Muscle layer of colon (tissue), 2 donors: Measurements from ENCODE around the gene YARS1.

Experiments
- H3K27ac ChIP-seq: one replicate; pipeline ENCODE4 v1.7.0; 2013; ENCODE audit warnings: low read depth, mild to moderate bottlenecking, low read length, moderate library complexity
- H3K27me3 ChIP-seq, 2 donors: one replicate each; pipeline ENCODE4 v1.7.0; 2013; ENCODE audit warnings: low read length in 2 of 2, mild to moderate bottlenecking in 2 of 2; ENCODE audit not compliant: insufficient read depth in 2 of 2, control insufficient read depth in 1 of 2
- H3K36me3 ChIP-seq: one replicate; pipeline ENCODE4 v1.7.0; 2013; ENCODE audit warnings: mild to moderate bottlenecking, low read length; ENCODE audit not compliant: insufficient read depth
- H3K4me1 ChIP-seq: one replicate; pipeline ENCODE4 v1.7.0; 2013; ENCODE audit warnings: mild to moderate bottlenecking, low read length; ENCODE audit not compliant: insufficient read depth
- H3K4me3 ChIP-seq, 2 donors: one replicate each; pipeline ENCODE4 v1.7.0; 2013; ENCODE audit warnings: low read length in 2 of 2, low read depth in 1 of 2, mild to moderate bottlenecking in 1 of 2, moderate library complexity in 1 of 2
- H3K9ac ChIP-seq: one replicate; pipeline ENCODE4 v1.7.0; 2013; ENCODE audit warnings: low read length
- H3K9me3 ChIP-seq: one replicate; pipeline ENCODE4 v1.7.0; 2013; ENCODE audit warnings: mild to moderate bottlenecking, low read length
- donor health status: abdominal sarcoma.
- donor health status: Adenocarcinoma of cecum.

YARS1 gene

GRCh38 chr1:32855861-32856617, 38.9 kb upstream of the YARS1 start:
- no peak overlapping the region for H3K9ac ChIP-seq
- no peaks in the 10 kb centered on the region for H3K9me3 ChIP-seq
- no peak overlapping the region for H3K4me3 ChIP-seq
- H3K36me3 ChIP-seq, result peaks cover 55% of the 10 kb centered on the region
- H3K27ac ChIP-seq, result no peak overlapping the region
- no peaks in the 10 kb centered on the region for H3K27me3 ChIP-seq
- H3K4me1 ChIP-seq, result no peaks in the 10 kb centered on the region

- H3K9ac ChIP-seq, result no peak overlapping the region
- no peaks in the 10 kb centered on the region for H3K9me3 ChIP-seq
- peaks cover 9% of the 10 kb centered on the region for H3K36me3 ChIP-seq
- no peaks in the 10 kb centered on the region for H3K4me1 ChIP-seq
- no peak overlapping the region for H3K27ac ChIP-seq
- H3K27me3 ChIP-seq, result no peaks in the 10 kb centered on the region
- H3K4me3 ChIP-seq, result no peak overlapping the region
These were observed 31.4 kb upstream of the YARS1 start for GRCh38 chr1:32848354-32849063.

- H3K9me3 ChIP-seq, result no peaks in the 10 kb centered on the region
- H3K9ac ChIP-seq, result no peak overlapping the region
- H3K4me1 ChIP-seq, result no peaks in the 10 kb centered on the region
- H3K27me3 ChIP-seq, result no peaks in the 10 kb centered on the region
- H3K4me3 ChIP-seq, result no peak overlapping the region
- no peak overlapping the region for H3K27ac ChIP-seq
- H3K36me3 ChIP-seq, result peaks cover 53% of the 10 kb centered on the region
These were observed 14.7 kb upstream of the YARS1 start for GRCh38 chr1:32831878-32832277.

- no peak overlapping the region for H3K4me3 ChIP-seq
- no peaks in the 10 kb centered on the region for H3K27me3 ChIP-seq
- H3K27ac ChIP-seq, result no peak overlapping the region
- H3K9ac ChIP-seq, result no peak overlapping the region
- H3K4me1 ChIP-seq, result no peaks in the 10 kb centered on the region
- peaks cover 64% of the 10 kb centered on the region for H3K36me3 ChIP-seq
- H3K9me3 ChIP-seq, result no peaks in the 10 kb centered on the region
These were observed 13.1 kb upstream of the YARS1 start for GRCh38 chr1:32830092-32830852.

GRCh38 chr1:32828341-32828740, 11.2 kb upstream of the YARS1 start:
- H3K27ac ChIP-seq, result no peak overlapping the region
- H3K36me3 ChIP-seq, result peaks cover 60% of the 10 kb centered on the region
- no peaks in the 10 kb centered on the region for H3K4me1 ChIP-seq
- no peaks in the 10 kb centered on the region for H3K27me3 ChIP-seq
- no peak overlapping the region for H3K9ac ChIP-seq
- no peaks in the 10 kb centered on the region for H3K9me3 ChIP-seq
- no peak overlapping the region for H3K4me3 ChIP-seq

GRCh38 chr1:32825181-32825580, 8.0 kb upstream of the YARS1 start:
- no peak overlapping the region for H3K4me3 ChIP-seq
- no peaks in the 10 kb centered on the region for H3K27me3 ChIP-seq
- H3K9ac ChIP-seq, result no peak overlapping the region
- no peak overlapping the region for H3K27ac ChIP-seq
- H3K36me3 ChIP-seq, result peaks cover 41% of the 10 kb centered on the region
- H3K4me1 ChIP-seq, result no peaks in the 10 kb centered on the region
- no peaks in the 10 kb centered on the region for H3K9me3 ChIP-seq

GRCh38 chr1:32818804-32819541, 1.8 kb upstream of the YARS1 start:
- no peaks in the 10 kb centered on the region for H3K9me3 ChIP-seq
- H3K36me3 ChIP-seq, result no peaks in the 10 kb centered on the region
- H3K27me3 ChIP-seq, result no peaks in the 10 kb centered on the region
- H3K9ac ChIP-seq, result peak overlapping the region; percentile 34
- peak overlapping the region; percentile 88 to 99 for H3K4me3 ChIP-seq
- peaks cover 35% of the 10 kb centered on the region for H3K4me1 ChIP-seq
- H3K27ac ChIP-seq, result peak overlapping the region; percentile 100

- Histone ChIP-seq H3K9ac (peak overlapping the region; percentile 34), H3K36me3 (no peaks in the 10 kb centered on the region), H3K4me3 (peak overlapping the region; percentile 88 to 99), H3K27me3 (no peaks in the 10 kb centered on the region), H3K9me3 (no peaks in the 10 kb centered on the region), H3K4me1 (peaks cover 35% of the 10 kb centered on the region), H3K27ac (peak overlapping the region; percentile 100)
These were observed 943 bp upstream of the YARS1 start for GRCh38 chr1:32817815-32818786.

GRCh38 chr1:32816676-32817158, 441 bp downstream of the YARS1 start:
- Histone ChIP-seq H3K4me1 (peaks cover 35% of the 10 kb centered on the region), H3K27me3 (no peaks in the 10 kb centered on the region), H3K27ac (peak overlapping the region; percentile 100), H3K9ac (peak overlapping the region; percentile 88), H3K4me3 (peak overlapping the region; percentile 88 to 99), H3K9me3 (no peaks in the 10 kb centered on the region), H3K36me3 (no peaks in the 10 kb centered on the region)
